ENCODE data around the gene EXOC6.
A peak's percentile ranks its signal among the peaks of the same experiment; 100 is the strongest.

EXOC6 gene

DNA sequence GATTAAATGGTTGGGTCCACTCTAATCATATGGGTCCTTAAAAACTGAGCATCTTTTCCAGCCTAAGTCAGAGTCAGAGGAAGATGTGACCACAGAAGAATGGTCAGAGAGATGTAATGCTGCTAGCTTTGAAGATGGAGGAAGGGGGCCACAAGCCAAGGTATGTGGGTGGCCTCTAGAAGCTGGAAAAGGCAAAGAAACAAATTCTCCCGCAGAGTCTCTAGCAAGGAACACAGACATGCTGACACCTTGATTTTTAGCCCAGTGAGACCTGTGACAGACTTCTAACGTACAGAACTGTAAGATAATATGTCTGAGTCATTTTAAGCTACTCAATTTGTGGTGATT lies 1.5 kb upstream of the EXOC6 start:
- Mint-ChIP-seq H3K27me3 (ENCODE audit: low read depth, poor library complexity) (peaks cover 31% of the 10 kb centered on the region), H3K27ac (no peak overlapping the region), H3K36me3 (ENCODE audit: low read depth) (peaks cover 6% of the 10 kb centered on the region), H3K4me3 (peak overlapping the region; percentile 55), H3K4me1 (peaks cover 30% of the 10 kb centered on the region), H3K9me3 (peaks cover 16% of the 10 kb centered on the region)
- no peak for DNase-seq
- TF ChIP-seq, protein P1, sequence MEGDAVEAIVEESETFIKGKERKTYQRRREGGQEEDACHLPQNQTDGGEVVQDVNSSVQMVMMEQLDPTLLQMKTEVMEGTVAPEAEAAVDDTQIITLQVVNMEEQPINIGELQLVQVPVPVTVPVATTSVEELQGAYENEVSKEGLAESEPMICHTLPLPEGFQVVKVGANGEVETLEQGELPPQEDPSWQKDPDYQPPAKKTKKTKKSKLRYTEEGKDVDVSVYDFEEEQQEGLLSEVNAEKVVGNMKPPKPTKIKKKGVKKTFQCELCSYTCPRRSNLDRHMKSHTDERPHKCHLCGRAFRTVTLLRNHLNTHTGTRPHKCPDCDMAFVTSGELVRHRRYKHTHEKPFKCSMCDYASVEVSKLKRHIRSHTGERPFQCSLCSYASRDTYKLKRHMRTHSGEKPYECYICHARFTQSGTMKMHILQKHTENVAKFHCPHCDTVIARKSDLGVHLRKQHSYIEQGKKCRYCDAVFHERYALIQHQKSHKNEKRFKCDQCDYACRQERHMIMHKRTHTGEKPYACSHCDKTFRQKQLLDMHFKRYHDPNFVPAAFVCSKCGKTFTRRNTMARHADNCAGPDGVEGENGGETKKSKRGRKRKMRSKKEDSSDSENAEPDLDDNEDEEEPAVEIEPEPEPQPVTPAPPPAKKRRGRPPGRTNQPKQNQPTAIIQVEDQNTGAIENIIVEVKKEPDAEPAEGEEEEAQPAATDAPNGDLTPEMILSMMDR (IDR thresholded peaks at IDR 0.05): no peak

- Mint-ChIP-seq H3K27ac (no peak overlapping the region), H3K36me3 (ENCODE audit: low read depth) (peaks cover 6% of the 10 kb centered on the region), H3K9me3 (peaks cover 16% of the 10 kb centered on the region), H3K4me3 (peak overlapping the region; percentile 94), H3K4me1 (peaks cover 30% of the 10 kb centered on the region), H3K27me3 (ENCODE audit: low read depth, poor library complexity) (peaks cover 31% of the 10 kb centered on the region)
- no peak for DNase-seq
- TF ChIP-seq, protein P1 (IDR thresholded peaks at IDR 0.05): no peak
Measured at GRCh38 chr10:92847202-92847864, 987 bp upstream of the EXOC6 start.

- H3K36me3 Mint-ChIP-seq (ENCODE audit: low read depth): peaks cover 6% of the 10 kb centered on the region
- peak; percentile 82 for DNase-seq
- peaks cover 16% of the 10 kb centered on the region for H3K9me3 Mint-ChIP-seq
- H3K4me3 Mint-ChIP-seq: peak overlapping the region; percentile 94
- H3K4me1 Mint-ChIP-seq: peaks cover 27% of the 10 kb centered on the region
- no peak overlapping the region for H3K27ac Mint-ChIP-seq
- H3K27me3 Mint-ChIP-seq (ENCODE audit: low read depth, poor library complexity): peaks cover 27% of the 10 kb centered on the region
- TF ChIP-seq, protein P1 (IDR thresholded peaks at IDR 0.05): no peak
Measured at GRCh38 chr10:92848037-92848440, 281 bp upstream of the EXOC6 start.

DNA sequence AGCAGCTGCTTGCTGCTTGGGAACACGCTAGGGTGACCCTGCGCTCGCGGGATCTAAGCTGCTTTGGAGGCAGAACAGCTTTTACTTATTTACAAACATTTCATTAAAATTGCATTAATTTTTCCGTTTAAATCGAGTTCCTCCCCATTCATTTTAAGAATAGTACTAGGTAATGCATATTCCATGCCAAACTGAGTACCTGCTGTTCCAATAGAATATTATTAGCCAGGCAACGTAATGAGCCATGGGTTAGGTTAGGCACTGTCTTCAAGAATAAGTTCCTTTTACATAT lies 860 bp downstream of the EXOC6 start:
- Mint-ChIP-seq H3K27me3 (ENCODE audit: low read depth, poor library complexity) (peaks cover 27% of the 10 kb centered on the region), H3K4me1 (peaks cover 24% of the 10 kb centered on the region), H3K27ac (no peak overlapping the region), H3K9me3 (peaks cover 16% of the 10 kb centered on the region), H3K36me3 (ENCODE audit: low read depth) (peaks cover 6% of the 10 kb centered on the region), H3K4me3 (peak overlapping the region; percentile 89)
- no peak for DNase-seq
- TF ChIP-seq, protein P1 (IDR thresholded peaks at IDR 0.05): no peak

DNA sequence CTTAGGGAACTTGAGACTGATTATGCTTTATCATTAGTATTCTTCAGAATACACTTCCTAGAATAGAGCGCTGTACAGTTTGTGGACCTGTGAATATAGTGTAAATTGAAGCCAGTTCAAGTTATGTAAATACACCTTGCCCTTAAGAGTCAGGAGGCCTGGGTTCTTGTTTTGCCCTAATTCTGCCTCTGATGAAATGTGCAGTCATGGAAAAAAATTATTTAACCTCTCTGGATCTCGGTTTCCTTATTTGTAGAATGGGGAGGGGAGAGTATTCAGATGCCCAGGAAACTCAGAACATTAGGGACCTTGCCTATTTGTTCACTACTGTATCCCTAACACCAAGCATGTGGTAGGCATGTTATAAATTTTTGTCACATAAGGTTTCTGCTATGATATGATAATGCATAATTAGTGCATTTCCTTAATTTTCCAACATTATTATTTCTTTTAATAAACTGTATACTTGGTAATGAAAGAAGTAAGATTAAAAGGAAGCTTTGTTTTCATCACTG lies 1.3 kb downstream of the EXOC6 start:
- no peak for DNase-seq
- H3K27ac Mint-ChIP-seq: no peak overlapping the region
- TF ChIP-seq, protein P1 (IDR thresholded peaks at IDR 0.05): no peak
- H3K4me3 Mint-ChIP-seq: peak overlapping the region; percentile 89
- peaks cover 6% of the 10 kb centered on the region for H3K36me3 Mint-ChIP-seq (ENCODE audit: low read depth)
- H3K9me3 Mint-ChIP-seq: peaks cover 16% of the 10 kb centered on the region
- peaks cover 27% of the 10 kb centered on the region for H3K27me3 Mint-ChIP-seq (ENCODE audit: low read depth, poor library complexity)
- peaks cover 24% of the 10 kb centered on the region for H3K4me1 Mint-ChIP-seq

- peaks cover 28% of the 10 kb centered on the region for H3K27me3 Mint-ChIP-seq (ENCODE audit: low read depth, poor library complexity)
- H3K4me1 Mint-ChIP-seq: peaks cover 20% of the 10 kb centered on the region
- H3K9me3 Mint-ChIP-seq: peaks cover 16% of the 10 kb centered on the region
- no peak for DNase-seq
- TF ChIP-seq, protein P1 (IDR thresholded peaks at IDR 0.05): no peak
- no peak overlapping the region for H3K4me3 Mint-ChIP-seq
- peaks cover 6% of the 10 kb centered on the region for H3K36me3 Mint-ChIP-seq (ENCODE audit: low read depth)
- H3K27ac Mint-ChIP-seq: no peak overlapping the region
Measured at GRCh38 chr10:92850185-92850584, 1.9 kb downstream of the EXOC6 start.
